HEK293T (cell line): ENCODE measurements around the gene NCMAP.

Experiments
- ARNT ChIP-seq: fragments of 450-650 bp; IDR thresholded peaks from 2 replicates; pipeline ENCODE4 v1.6.1; 2017; ENCODE audit warnings: mild to moderate bottlenecking
- FOXK2 ChIP-seq: fragments of 450-650 bp; IDR thresholded peaks from 2 replicates; pipeline ENCODE4 v1.6.1; 2016; ENCODE audit warnings: mild to moderate bottlenecking
- HDGF ChIP-seq: fragments of 450-650 bp; IDR thresholded peaks from 2 replicates; pipeline ENCODE4 v1.6.1; 2017; ENCODE audit warnings: antibody characterized with exemption, borderline replicate concordance
- PKNOX1 ChIP-seq: fragments of 450-650 bp; IDR thresholded peaks from 2 replicates; pipeline ENCODE4 v1.6.1; 2016
- TARDBP ChIP-seq: fragments of 450-650 bp; IDR thresholded peaks from 2 replicates; pipeline ENCODE4 v1.6.1; 2016

GRCh38 chr1:24567792-24568388, 12.0 kb downstream of the NCMAP start:
- TF ChIP-seq ARNT (no peak), HDGF (no peak), TARDBP (no peak), FOXK2 (no peak), PKNOX1 (no peak)
